A549 treated with AZD9567 at 1 μM for 4 hours (cell line): ENCODE measurements around the gene EML5. TPM values are rescaled to one million over a fixed set of nuclear protein-coding genes. Genes with fewer than 3 reads are reported as not detected.

Experiments used
- total RNA-seq: library from RNA; stranded (reverse); fragments of 200-300 nt; extraction: Qiagen RNA extraction; gene quantifications from 5 replicates; pipeline ENCODE4 v1.2.3, GENCODE V29; 2022; ENCODE audit not compliant: insufficient read depth

The EML5 gene
- total RNA-seq, result 0.19 to 0.55 TPM (median 0.41 TPM) in 5 replicates

GRCh38 chr14:88792473-88793258 is at the start of gene EML5:
EML5 (minus strand) TSS chr14:88792953; CDS start chr14:88792503, 450 bp downstream.

GRCh38 chr14:88824314-88825077 is 31.7 kb upstream of the EML5 start, which contains the start of gene TTC8:
TTC8 (plus strand) TSS chr14:88824651; CDS start chr14:88824708, 57 bp downstream.

GRCh38 chr14:88562831-88563686 is 229.7 kb downstream of the EML5 start, which contains the start of gene ZC3H14:
ZC3H14 (plus strand) TSS chr14:88563037; CDS start chr14:88563134, 97 bp downstream.

Other genes starting within 250 kb of the EML5 start
- gene PTPN21, start 237.9 kb downstream of the EML5 start, total RNA-seq, result 8.1 to 8.7 TPM (median 8.3 TPM) in 5 replicates
- gene ZC3H14, start 229.9 kb downstream of the EML5 start, total RNA-seq, result 60.6 to 81.7 TPM (median 67.7 TPM) in 5 replicates
- gene TTC8, start 31.7 kb upstream of the EML5 start, total RNA-seq, result 39.3 to 61.3 TPM (median 40.3 TPM) in 5 replicates